K562 (cell line): ENCODE results near the gene CEACAM18. TPM values are rescaled to one million over a fixed set of nuclear protein-coding genes. Genes with fewer than 3 reads are reported as not detected.
A peak's percentile ranks its signal among the peaks of the same experiment; 100 is the strongest.

ENCODE experiments used
- ATAC-seq: fragments of 200-7000 bp; cut with Tn5 transposase; 3 replicates; pipeline ENCODE4 v1.9.1; 2020; ENCODE audit warnings: moderate library complexity
- BruUV-seq: library from RNA; stranded (reverse); fragments of 400-500 nt; replicated peaks from 2 replicates; lab custom pipeline; 2021; lab: Mats Ljungman, UMichigan
- CTCF ChIA-PET: fragments of 300-600 bp; formaldehyde crosslinking; extraction: SDS; loops from one replicate; lab custom pipeline; 2021; ENCODE audit warnings: low intra/inter-chr PET ratio; lab: Yijun Ruan, JAX
- POLR2A ChIA-PET: fragments of 300-600, 350-650 bp; sonication (Branson Sonifier 250); formaldehyde crosslinking; extraction: SDS; loops from one replicate; lab custom pipeline; 2021; ENCODE audit warnings: antibody characterized with exemption, inconsistent platforms; lab: Yijun Ruan, JAX
- DNase-seq, 4 experiments: peaks; one replicate each; pipeline versions ENCODE4 v3.0.0 to v3.0.0-alpha.2; 2011 to 2018; ENCODE audit warnings: low spot score in 3 of 4, mixed read lengths in 3 of 4; ENCODE audit errors: extremely low read depth in 1 of 4
- FAIRE-seq: peaks from 2 replicates; lab custom pipeline; 2011; peaks lifted over from hg19 to GRCh38; lab: Jason Lieb, UNC
- H2AFZ ChIP-seq: 2 replicates; pipeline ENCODE4 v1.6.0; 2011; ENCODE audit warnings: low read depth, low read length, control low read depth, inconsistent platforms
- H3K27ac ChIP-seq: fragments of 200-600 bp; 3 replicates; pipeline ENCODE4 v1.8.0; 2011; ENCODE audit warnings: low read depth, mild to moderate bottlenecking, control low read depth, inconsistent platforms, low read length, moderate library complexity, mixed read lengths; ENCODE audit errors: extremely low read depth
- H3K27me3 ChIP-seq, 2 experiments: fragments of 300-600 bp in 1 of 2; 2 replicates in 1 of 2; 3 replicates in 1 of 2; pipeline versions ENCODE4 v1.6.0 to v1.8.0; 2011; ENCODE audit warnings: inconsistent platforms in 2 of 2, low read length in 2 of 2, mild to moderate bottlenecking in 1 of 2, mixed read lengths in 1 of 2, moderate library complexity in 1 of 2; ENCODE audit not compliant: control insufficient read depth in 2 of 2, insufficient read depth in 2 of 2
- H3K36me3 ChIP-seq: fragments of 300-600 bp; 3 replicates; pipeline ENCODE4 v1.8.0; 2011; ENCODE audit warnings: mild to moderate bottlenecking, low read length, inconsistent platforms; ENCODE audit not compliant: control insufficient read depth, insufficient read depth
- H3K4me1 ChIP-seq, 2 experiments: fragments of 200-600 bp in 1 of 2; replicated peaks in 1 of 2; 2 replicates in 1 of 2; 3 replicates in 1 of 2; pipeline versions ENCODE4 v1.5.1 to v1.8.0; 2011; ENCODE audit warnings: inconsistent platforms in 2 of 2, low read length in 2 of 2, mild to moderate bottlenecking in 1 of 2, mixed read lengths in 1 of 2, moderate library complexity in 1 of 2; ENCODE audit not compliant: control insufficient read depth in 2 of 2, insufficient read depth in 2 of 2
- H3K4me2 ChIP-seq: 2 replicates; pipeline ENCODE4 v1.6.1; 2011; ENCODE audit warnings: low read length, control low read depth, inconsistent platforms, mixed read lengths; ENCODE audit not compliant: insufficient read depth
- H3K4me3 ChIP-seq: fragments of 200-600 bp; sonication (generic), shearing (Covaris generic); 2 replicates; pipeline ENCODE4 v1.5.1; 2016; ENCODE audit warnings: control low read depth, inconsistent platforms
- H3K79me2 ChIP-seq: fragments of 200-600 bp; 3 replicates; pipeline ENCODE4 v1.8.0; 2011; ENCODE audit warnings: low read length, inconsistent platforms; ENCODE audit not compliant: control insufficient read depth, insufficient read depth
- H3K9ac ChIP-seq, 2 experiments: 2 replicates each; pipeline versions ENCODE4 v1.6.0 to v1.6.1; 2011; ENCODE audit warnings: low read depth in 2 of 2, low read length in 2 of 2, control low read depth in 1 of 2, inconsistent platforms in 1 of 2, mild to moderate bottlenecking in 1 of 2, mixed read lengths in 1 of 2; ENCODE audit not compliant: insufficient read depth in 1 of 2
- H3K9me1 ChIP-seq: one replicate; pipeline ENCODE4 v1.6.0; 2011; ENCODE audit warnings: inconsistent platforms, mild to moderate bottlenecking, low read length, moderate library complexity; ENCODE audit not compliant: control insufficient read depth, insufficient read depth
- H3K9me3 ChIP-seq: replicated peaks from 2 replicates; pipeline ENCODE4 v1.5.1; 2011; ENCODE audit warnings: low read depth, low read length, inconsistent platforms; ENCODE audit not compliant: control insufficient read depth, insufficient read depth
- H4K20me1 ChIP-seq: replicated peaks from 2 replicates; pipeline ENCODE4 v1.6.1; 2011; ENCODE audit warnings: low read length, inconsistent platforms, mixed read lengths; ENCODE audit not compliant: control insufficient read depth, insufficient read depth
- ATF3 ChIP-seq, 2 experiments: fragments of 450-650 bp in 1 of 2; sonication (generic) in 1 of 2; formaldehyde crosslinking in 1 of 2; IDR thresholded peaks in 1 of 2; conservative IDR thresholded peaks in 1 of 2; 2 replicates each; pipeline versions ENCODE4 v1.6.1 to v1.8.1; 2016 to 2023; ENCODE audit warnings: mild to moderate bottlenecking in 2 of 2, moderate library complexity in 2 of 2, inconsistent platforms in 1 of 2, missing genetic modification reagents in 1 of 2
- FOXJ2 ChIP-seq: fragments of 200-800 bp; sonication (Bioruptor generic); IDR thresholded peaks from 2 replicates; pipeline ENCODE4 v1.6.1; 2016; ENCODE audit warnings: missing genetic modification characterization, missing compliant biosample characterization
- JUND ChIP-seq, 2 experiments: IDR thresholded peaks; 2 replicates in 1 of 2; 3 replicates in 1 of 2; pipeline ENCODE4 v1.6.1; 2011; ENCODE audit warnings: borderline replicate concordance in 2 of 2, low read depth in 2 of 2, low read length in 2 of 2, improper control_type of control experiment in 1 of 2, missing biosample characterization in 1 of 2, missing genetic modification characterization in 1 of 2, missing genetic modification reagents in 1 of 2
- REST ChIP-seq, 2 experiments: fragments of 450-650 bp; formaldehyde crosslinking in 1 of 2; IDR thresholded peaks; 2 replicates each; pipeline versions ENCODE4 v1.4.0 to v1.6.1; 2014 to 2020; ENCODE audit warnings: mild to moderate bottlenecking in 2 of 2, borderline replicate concordance in 1 of 2, low read depth in 1 of 2
- ZNF239 ChIP-seq: fragments of 250-450 bp; sonication (Bioruptor Pico); IDR thresholded peaks from 2 replicates; pipeline ENCODE4 v1.4.0; 2020; ENCODE audit warnings: mild to moderate bottlenecking
- WGBS: fragments of 100-300 bp; shearing (Covaris generic); methylation state at CpG from one replicate; pipeline ENCODE4 v1.1.6; 2016; ENCODE audit warnings: low coverage, mixed read lengths; ENCODE audit not compliant: insufficient coverage; ENCODE audit errors: missing lambda C conversion rate; 5-methylcytosine and 5-hydroxymethylcytosine counted together
- in situ Hi-C: fragments of 300-500 bp; cut with MboI; formaldehyde crosslinking; loops from 4 replicates; pipeline ENCODE4 v1.15.0; 2018; ENCODE audit warnings: inconsistent platforms, mixed read lengths
- intact Hi-C: fragments of 100-400 bp; cut with micrococcal nuclease; formaldehyde crosslinking; loops from 2 replicates; pipeline ENCODE4 v1.14.2; 2022
- polyA plus RNA-seq, 8 experiments: library from polyadenylated mRNA; depleted of rRNA in 4 of 8; stranded (reverse) in 5 of 8; unstranded in 3 of 8; fragments of >200 nt; fragmentation: Nextera tagmentation in 2 of 8; fragmentation: Illumina TruSeq in 1 of 8; extraction: Ambion mirVana in 2 of 8; extraction: Trizol in 1 of 8; gene quantifications; 2 replicates each; pipeline versions ENCODE4 v1.2.1 to v1.2.3, GENCODE V29; 2011 to 2014; ENCODE audit warnings: inconsistent platforms in 1 of 8, missing spikeins in 1 of 8
- total RNA-seq, 7 experiments: library from RNA; depleted of rRNA in 6 of 7; stranded (reverse); fragments of >200 nt in 6 of 7; fragmentation: Illumina TruSeq in 2 of 7; extraction: Trizol in 2 of 7; gene quantifications; 2 replicates each; pipeline versions ENCODE4 v1.2.1 to v1.2.3, GENCODE V29; 2011 to 2021; ENCODE audit warnings: low replicate concordance in 1 of 7
- TF ChIP-seq, protein P1 (sequence below): sonication (generic); formaldehyde crosslinking; IDR thresholded peaks from 2 replicates; pipeline ENCODE4 v1.8.0; 2022; ENCODE audit warnings: mild to moderate bottlenecking, missing genetic modification reagents

The CEACAM18 gene
- total and polyA plus RNA-seq, 9 of the 15 experiments (the other 6 are each of a cell fraction or from before 2014, with no cell fraction given) = 0.08 to 0.24 (median 0.15) TPM; not detected in 3

DNA sequence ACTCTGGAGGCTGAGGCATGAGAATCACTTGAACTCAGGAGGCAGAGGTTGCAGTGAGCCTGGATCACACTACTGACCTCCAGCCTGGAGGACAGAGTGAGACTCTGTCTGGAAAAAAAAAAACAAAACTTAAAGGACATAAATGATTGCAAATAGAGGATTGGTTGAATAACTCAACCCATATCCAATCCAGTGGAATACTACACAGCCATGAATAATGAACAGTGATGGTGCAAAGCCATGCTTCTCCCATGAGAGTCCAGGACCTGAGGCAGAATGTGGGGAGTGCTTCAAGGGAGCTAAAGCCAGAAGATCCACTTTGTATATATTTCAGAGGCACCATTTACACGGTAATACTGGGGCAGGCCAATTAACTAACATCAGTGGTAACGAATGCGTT is 2.2 kb upstream of the CEACAM18 start (continued):
- TF ChIP-seq REST (IDR thresholded peaks at IDR 0.05; ENCODE audit: borderline replicate concordance) = no peak
- no peak for TF ChIP-seq REST (CRISPR knock-in tag; IDR thresholded peaks at IDR 0.05; ENCODE audit: low read depth)
- TF ChIP-seq, all 486 proteins: peak for 6

GRCh38 chr19:51477344-51477743 is 995 bp upstream of the CEACAM18 start:
- CTCF ChIA-PET = no interaction called here
- Histone ChIP-seq H3K4me3 (no peak overlapping the region), H3K9me1 (no peaks in the 10 kb centered on the region), H3K9ac (no peak overlapping the region), H3K4me1 (peaks cover 23 to 25% of the 10 kb centered on the region in 2 experiments), H4K20me1 (no peaks in the 10 kb centered on the region), H3K4me2 (no peak overlapping the region), H3K27me3 (no peaks in the 10 kb centered on the region), H3K9me3 (peaks cover 2% of the 10 kb centered on the region; the same call in 1 of the 2 replicates), H3K27ac (no peak overlapping the region; the same call in 2 of the 3 replicates), H3K79me2 (peaks cover 13% of the 10 kb centered on the region), H2AFZ (no peak overlapping the region), H3K36me3 (peaks cover 24% of the 10 kb centered on the region)
- intact Hi-C loops = no loop called here
- DNase-seq = no peak
- in situ Hi-C loops = loop anchor here (10.0 kb wide), 2 partner anchors 87 to 177 kb away; no protein-coding TSS in a partner anchor
- no peak for FAIRE-seq
- no peak for ATAC-seq
- POLR2A ChIA-PET = no interaction called here
- WGBS = 52% methylated on average over 5 of the region's 5 CpGs
- no TSS peak for BruUV-seq
- TF ChIP-seq, protein P1, sequence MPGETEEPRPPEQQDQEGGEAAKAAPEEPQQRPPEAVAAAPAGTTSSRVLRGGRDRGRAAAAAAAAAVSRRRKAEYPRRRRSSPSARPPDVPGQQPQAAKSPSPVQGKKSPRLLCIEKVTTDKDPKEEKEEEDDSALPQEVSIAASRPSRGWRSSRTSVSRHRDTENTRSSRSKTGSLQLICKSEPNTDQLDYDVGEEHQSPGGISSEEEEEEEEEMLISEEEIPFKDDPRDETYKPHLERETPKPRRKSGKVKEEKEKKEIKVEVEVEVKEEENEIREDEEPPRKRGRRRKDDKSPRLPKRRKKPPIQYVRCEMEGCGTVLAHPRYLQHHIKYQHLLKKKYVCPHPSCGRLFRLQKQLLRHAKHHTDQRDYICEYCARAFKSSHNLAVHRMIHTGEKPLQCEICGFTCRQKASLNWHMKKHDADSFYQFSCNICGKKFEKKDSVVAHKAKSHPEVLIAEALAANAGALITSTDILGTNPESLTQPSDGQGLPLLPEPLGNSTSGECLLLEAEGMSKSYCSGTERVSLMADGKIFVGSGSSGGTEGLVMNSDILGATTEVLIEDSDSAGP = no peak
- peak; percentile 73; the same call in 1 of the 2 replicates for TF ChIP-seq JUND (IDR thresholded peaks at IDR 0.05; ENCODE audit: borderline replicate concordance, low read depth, low read length)
- TF ChIP-seq JUND (tag; IDR thresholded peaks at IDR 0.05; ENCODE audit: borderline replicate concordance, low read depth, low read length) = peak; percentile 67; the same call in 2 of the 3 replicates
- peak; percentile 69 for TF ChIP-seq ATF3 (IDR thresholded peaks at IDR 0.05)
- TF ChIP-seq ATF3 (CRISPR knock-in tag; conservative IDR thresholded peaks at IDR 0.05) = no peak
- TF ChIP-seq ZNF239 (CRISPR knock-in tag) = no peak
- TF ChIP-seq FOXJ2 (tag) = no peak
